GM18951 (cell line): Measurements from ENCODE around the gene KREMEN1.

Source experiments
- POLR2A ChIP-seq: IDR thresholded peaks from 4 replicates; pipeline ENCODE4 v1.6.1; 2011; ENCODE audit warnings: mild to moderate bottlenecking; ENCODE audit not compliant: insufficient read length, insufficient read depth; ENCODE audit errors: extremely low read depth
- in situ Hi-C: fragments of 300-500 bp; cut with MboI; formaldehyde crosslinking; loops from one replicate; pipeline ENCODE4 v1.12.0; 2022; ENCODE audit warnings: low sequenced_read_pairs, mixed read lengths, inconsistent platforms; ENCODE audit not compliant: unreplicated experiment

KREMEN1 gene

DNA sequence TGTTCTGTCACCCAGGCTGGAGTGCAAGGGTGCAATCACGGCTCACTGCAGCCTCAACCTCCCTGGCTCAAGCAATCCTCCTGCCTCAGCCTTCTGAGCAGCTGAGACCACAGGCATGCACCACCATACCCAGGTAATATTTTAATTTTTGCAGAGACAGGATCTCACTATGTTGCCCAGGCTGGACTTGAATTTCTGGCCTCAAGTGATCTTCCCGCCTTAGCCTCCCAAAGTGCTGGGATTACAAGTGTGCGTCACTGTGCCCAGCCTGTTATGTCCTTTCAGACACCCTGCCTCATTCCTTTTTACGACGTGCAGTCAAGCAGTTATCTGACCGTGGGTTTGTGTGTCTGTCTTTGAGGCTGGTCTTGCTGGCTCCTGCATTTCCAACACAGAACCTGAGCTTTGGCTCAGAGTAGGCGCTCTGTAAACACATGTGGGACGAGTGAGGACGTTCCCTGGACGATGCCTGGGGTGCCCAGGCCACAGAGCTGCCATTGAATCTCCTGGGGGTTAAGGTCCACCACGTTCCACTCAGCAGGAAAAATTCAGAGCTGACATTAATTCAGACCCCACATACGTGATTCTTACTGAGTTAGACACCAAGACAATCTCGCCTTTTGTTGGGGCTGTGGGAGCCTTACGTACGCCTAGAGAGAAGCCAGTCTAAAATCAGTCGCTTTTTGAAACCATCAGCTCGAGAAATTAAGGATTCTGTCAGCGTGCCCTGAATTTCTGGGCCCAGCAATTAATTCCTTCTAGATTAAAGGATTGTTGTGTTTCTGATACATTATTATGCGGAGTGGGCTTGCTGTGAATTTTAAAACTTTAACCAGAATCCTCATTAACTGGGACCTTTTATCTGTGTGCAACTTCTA is 111.4 kb downstream of the KREMEN1 start:
- in situ Hi-C loops = no loop called here
- TF ChIP-seq POLR2A = no peak

DNA sequence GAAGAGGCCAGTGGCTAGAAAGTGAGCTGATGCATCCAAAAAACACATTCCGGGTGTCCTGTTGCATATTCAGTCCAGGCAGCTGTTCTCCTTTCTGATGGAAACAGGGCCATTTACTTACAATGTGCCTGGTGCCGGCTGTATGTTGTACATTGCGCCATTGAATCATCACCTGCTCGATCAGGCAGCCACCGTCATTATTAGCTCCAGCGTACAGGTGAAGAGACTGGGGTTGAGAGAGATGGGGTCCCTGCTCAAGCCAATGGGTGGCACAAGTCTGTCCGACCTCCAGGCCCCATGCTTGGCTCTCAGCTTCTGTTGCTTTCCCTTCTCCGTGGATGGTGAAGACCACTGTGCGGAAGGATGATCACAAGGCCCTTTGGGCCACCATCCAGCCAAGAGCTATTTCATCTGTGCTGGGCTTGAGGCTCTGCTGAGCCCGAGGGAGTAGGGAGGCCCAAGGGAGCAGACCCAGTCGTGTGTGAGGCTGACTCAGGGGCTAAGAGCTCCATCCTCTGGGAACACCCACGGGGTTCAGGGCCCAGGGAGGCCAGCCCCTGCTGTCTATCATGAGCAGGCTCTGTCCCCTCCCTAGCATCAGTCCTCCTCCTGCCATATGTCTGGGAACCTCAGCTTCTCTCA is 112.1 kb downstream of the KREMEN1 start:
- in situ Hi-C loops = no loop called here
- TF ChIP-seq POLR2A = no peak

DNA sequence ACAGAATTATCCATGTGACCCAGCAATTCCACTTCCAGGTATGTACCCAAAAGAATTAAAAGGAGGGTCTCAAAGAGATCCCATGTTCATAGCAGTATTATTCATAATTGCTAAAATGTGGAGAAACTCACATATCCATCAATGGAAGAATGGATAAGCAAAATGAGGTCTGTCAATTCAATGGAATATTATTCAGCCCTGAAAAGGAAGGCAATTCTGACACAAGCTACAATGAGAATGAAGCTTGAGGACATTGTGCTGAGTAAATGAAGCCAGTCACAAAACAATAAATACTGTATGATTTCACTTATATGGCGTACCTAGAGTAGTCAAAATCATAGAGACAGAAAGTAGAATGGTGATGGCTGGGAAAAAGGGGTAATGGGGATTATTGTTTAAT is 113.5 kb downstream of the KREMEN1 start:
- TF ChIP-seq POLR2A = no peak
- in situ Hi-C loops = no loop called here

DNA sequence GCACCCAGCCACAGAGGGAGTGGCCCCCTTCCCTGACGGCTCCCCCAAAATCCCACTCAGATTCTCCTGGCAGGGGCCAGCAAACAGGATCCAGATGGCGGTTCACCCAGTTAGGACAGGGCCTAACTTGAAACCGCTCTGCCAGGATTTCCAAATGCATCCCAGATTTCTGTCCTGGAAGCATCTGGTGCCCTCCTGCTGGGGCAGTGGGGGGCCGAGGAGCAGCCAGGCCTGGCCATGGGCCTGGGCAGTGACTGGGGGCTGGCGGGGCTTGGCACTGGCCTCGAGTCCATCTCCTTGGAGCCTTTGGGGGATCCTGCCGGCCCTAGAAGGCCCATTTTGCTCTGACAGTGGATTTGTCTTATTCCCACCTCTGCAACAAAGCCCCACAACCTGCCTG is 115.0 kb downstream of the KREMEN1 start:
- no peak for TF ChIP-seq POLR2A
- in situ Hi-C loops = no loop called here

DNA sequence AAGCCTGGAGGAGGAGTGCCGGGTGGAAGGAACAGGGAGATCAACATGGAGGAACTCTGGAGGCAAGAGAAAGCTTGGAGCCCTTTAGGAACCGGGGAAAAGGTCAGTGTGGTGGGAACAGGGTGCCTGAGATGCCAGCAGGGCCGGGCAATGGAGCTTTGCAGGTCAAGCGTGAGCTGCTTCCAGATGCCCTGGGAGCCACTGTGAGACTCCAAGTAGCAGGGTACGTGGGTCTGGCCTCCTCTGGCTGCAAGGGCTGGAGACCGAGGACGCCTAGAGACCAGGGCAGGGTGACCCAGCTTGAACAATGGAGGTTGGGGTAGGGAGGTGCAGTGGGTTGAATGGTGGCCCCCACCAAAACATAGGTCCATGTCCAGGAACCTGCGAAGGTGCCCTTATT is 117.2 kb downstream of the KREMEN1 start:
- no peak for TF ChIP-seq POLR2A
- in situ Hi-C loops = no loop called here

DNA sequence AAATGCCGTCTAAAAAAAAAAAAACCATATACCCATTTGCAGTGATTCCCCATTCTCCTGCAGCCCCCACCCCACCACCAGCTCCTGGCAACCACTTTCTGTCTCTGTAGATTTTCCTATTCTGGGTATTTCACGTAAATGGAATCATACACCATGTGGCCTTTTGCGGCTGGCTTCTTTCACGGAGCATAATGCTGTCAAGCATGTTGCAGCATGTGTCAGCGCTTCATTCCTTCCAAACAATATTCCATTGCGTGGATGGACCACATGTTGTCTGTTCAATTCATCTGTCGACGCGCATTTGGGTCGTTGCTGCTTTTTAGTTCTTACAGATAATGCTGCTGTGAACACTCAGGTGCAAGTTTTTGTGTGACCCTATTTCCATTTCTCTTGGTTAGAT is 118.1 kb downstream of the KREMEN1 start:
- in situ Hi-C loops = no loop called here

DNA sequence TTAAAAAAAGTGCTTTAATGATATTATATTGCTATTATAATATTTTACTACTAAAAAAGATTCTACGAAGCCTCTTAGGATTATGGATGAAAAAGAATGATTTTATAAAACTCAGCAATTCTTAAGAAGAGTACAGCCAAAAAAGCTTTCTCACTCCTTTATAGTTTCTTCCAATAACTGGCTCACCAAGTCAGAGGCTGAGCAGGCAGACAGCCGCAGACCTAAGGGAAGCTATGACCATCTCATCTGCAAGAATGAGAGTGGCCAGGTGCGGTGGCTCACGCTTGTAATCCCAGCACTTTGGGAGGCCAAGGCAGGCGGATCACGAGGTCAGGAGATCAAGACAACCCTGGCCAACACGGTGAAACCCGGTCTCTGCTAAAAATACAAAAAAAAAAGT is 120.2 kb downstream of the KREMEN1 start:
- in situ Hi-C loops = no loop called here
- no peak for TF ChIP-seq POLR2A

More for the DNA sequence above, 118.1 kb downstream of the KREMEN1 start:
- TF ChIP-seq POLR2A = no peak

DNA sequence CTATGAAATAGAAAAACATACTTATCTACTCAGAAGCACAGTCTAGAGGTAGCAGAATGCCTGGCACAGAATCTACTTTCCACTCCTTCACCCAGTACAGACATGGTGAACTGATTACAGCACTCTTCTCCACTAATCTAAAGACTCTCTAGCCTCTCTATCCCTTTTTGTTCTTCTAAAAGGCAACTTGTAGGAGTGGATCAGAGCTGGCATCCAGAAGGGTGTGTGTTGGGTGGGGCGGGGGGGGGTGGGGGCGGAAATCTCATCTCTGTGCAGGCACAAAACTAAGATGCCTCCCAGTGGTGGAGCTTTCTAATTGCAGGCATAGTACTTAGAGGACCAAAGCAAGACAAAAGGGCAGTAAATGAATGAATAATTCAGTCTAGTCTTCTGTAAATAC is 121.3 kb downstream of the KREMEN1 start:
- in situ Hi-C loops = no loop called here
- no peak for TF ChIP-seq POLR2A

DNA sequence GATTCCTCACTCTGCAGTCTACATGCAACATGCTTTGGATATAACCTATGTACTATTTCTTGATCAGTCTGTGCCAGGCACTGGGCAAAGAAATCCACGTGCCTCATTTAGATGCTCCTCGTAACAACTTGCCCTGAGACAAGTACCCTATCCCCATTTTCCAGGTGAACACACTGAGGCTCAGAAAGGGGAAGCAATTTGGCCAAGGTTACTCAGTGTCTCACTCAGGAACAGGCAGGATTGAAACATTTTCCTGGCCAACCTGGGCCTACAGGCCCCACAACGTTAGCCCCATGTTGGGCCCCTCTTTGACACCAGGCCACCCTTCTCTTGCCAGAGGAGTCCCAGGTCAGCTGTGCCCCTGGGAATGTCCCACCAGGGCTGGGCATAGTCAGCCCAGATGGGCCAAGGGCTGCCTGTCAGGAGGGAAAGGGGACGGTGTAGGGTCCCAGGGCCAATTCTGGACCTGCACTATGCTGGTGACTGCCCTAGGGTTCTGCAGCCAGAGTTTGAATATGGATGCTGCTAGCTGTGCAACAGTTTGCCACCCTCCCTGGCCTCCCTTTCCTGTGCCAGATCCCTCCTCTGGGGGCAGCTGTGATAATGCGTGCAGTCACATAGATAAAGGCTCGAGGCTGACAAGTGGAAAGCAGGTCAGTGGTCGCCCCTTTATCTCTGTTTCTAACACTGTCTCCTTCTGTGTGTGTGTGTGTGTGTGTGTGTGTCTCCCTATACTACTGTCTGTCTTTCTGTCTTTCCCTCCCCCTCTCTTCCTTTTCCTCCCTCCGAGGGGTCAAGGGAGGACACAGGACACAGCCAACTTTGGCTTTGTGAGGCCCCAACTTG is 122.5 kb downstream of the KREMEN1 start:
- in situ Hi-C loops = no loop called here
- TF ChIP-seq POLR2A = no peak

DNA sequence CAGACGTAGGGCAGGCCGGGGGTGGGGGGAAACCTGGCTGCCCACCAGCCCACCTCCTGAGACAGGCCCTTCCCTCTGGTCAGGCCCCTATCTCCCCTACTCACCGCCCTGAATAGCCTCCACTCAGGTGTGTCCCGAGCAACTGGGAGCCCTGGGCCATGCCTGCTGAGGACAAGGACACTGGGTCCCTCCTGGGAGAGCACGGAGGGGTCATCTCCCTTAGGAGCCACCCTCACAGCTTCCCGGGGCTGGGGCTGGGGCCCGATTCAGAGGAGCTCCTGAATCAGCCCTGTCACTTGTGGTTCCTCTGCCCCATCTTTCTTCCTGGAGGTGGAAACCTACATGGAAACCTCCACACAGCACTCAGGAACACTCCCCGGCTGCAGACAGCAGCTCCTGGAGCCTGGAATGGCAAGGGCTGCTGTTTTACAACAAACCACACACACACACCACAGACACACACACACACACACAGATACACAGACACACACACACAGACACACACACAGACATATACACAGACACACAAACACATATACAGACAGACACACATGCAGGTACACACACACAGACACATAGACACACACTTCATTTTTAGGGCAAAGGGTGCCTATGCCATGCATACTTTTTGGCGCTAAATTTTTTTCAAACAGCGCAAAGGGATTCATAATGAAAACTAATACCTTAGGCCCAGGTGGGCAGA is 123.3 kb downstream of the KREMEN1 start:
- in situ Hi-C loops = no loop called here
- TF ChIP-seq POLR2A = no peak

DNA sequence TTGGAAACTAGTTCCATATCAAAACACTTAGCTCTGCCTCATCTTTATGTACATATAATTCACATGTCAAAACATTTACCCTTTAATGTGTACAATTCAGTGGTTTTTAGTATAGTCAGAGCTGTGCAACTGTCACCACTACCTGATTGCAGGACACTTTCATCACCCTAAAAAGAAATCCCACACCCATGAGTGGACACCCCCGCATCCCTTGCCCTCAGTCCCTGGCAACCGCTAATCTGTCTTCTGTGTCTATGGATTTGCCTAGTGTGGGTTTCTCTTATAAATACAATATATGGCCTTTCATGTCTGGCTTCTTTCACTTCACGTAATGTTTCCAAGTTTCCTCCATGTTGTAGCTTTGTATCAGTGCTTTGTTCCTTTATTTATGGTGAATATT is 124.3 kb downstream of the KREMEN1 start:
- in situ Hi-C loops = no loop called here

DNA sequence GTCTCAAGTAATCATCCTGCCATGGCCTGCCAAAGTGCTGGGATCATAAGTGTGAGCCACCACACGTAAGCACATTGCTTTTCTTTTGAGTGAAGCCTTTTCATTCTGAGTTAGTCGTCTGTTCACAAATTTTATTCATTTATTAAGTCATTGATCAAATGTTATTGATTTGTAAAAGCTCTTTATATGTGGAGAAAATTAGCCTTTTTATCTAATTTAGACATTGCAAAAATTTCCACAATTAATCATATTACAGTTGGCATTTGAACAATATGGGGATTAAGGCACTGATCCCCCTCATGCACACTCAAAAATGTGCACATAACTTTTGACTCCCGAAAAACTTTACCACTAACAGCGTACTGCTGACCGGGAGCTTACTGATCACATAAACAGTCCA is 125.4 kb downstream of the KREMEN1 start:
- in situ Hi-C loops = no loop called here
- no peak for TF ChIP-seq POLR2A

More for the DNA sequence above, 124.3 kb downstream of the KREMEN1 start:
- TF ChIP-seq POLR2A = no peak

DNA sequence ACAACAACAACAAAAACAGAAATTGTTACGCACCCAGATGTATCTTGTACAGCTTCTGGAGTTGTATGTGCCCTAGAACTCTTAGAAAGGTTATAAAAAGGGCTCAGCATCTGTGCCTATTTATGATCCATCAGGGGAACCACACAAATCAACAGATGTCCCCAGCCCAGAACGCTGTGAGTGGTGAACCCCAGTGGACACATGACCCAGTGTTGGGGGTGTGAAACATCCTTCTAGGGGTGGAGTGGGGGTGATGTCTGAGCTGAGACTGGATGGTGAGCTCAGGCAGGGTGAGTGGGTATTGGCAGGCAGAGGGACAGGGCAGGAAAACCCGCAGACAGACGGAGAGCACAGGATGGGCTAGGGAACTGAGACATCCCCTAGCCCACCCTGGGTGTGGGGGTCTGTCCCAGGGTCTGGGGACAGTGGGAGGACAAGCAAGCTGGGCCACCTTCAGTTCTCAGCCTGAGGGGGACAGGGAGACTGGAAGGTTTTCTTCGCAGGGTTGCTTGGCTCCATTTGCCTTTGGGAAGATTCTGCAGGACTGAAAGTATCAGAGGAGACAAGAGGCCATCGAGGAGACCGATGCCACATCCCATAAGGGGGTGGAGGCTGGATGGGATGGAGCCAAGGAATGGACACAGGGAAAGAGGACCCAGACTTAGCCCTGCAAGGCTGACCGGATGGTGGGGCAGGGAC is 127.0 kb downstream of the KREMEN1 start:
- in situ Hi-C loops = no loop called here
- TF ChIP-seq POLR2A = no peak

DNA sequence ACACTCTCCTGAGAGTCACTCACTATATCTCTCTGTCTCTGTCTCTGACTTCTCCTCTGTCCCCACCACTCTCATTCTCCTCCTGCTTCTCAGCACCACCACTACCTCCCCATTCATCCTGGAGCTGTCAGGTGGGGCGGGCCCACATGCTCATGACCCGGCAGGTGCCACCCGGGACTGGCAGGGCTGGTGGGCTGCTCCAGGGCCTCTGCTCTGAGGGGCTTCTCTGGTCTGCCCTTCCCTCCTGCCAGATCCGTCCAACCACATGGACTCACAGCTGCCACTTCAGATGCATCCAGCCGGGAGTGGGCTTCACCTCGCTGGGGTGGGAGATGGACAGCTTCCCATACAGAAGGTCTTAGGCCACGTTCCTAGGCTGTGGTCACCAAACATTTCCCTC is 128.1 kb downstream of the KREMEN1 start:
- TF ChIP-seq POLR2A = no peak
- in situ Hi-C loops = no loop called here
